ENCODE results near the gene DNAJA3.

The DNAJA3 gene

GRCh38 chr16:4425378-4426020 is at the start of gene DNAJA3:
TSS of gene DNAJA3 (plus strand) at chr16:4425868. CDS start at chr16:4425882, 14 bp downstream.
- peak within 1 kb of the TSS; percentile 75 for H3K4me3 ChIP-seq (ENCODE audit: low read depth, low read length)
- DNase-seq (ENCODE audit: low read depth), result peak; percentile 93
- no peak for TF ChIP-seq CTCF (IDR thresholded peaks at IDR 0.05; ENCODE audit: low read depth, low read length, missing control alignments)

- no peak for TF ChIP-seq CTCF (IDR thresholded peaks at IDR 0.05; ENCODE audit: low read depth, low read length, missing control alignments)
- no peak overlapping the region for H3K4me3 ChIP-seq (ENCODE audit: low read depth, low read length)
- no peak for DNase-seq (ENCODE audit: low read depth)
Measured at GRCh38 chr16:4376126-4376892, 49.4 kb upstream of the DNAJA3 start.

GRCh38 chr16:4376893-4377572 is 48.6 kb upstream of the DNAJA3 start:
- DNase-seq (ENCODE audit: low read depth), result no peak
- no peak overlapping the region for H3K4me3 ChIP-seq (ENCODE audit: low read depth, low read length)
- TF ChIP-seq CTCF (IDR thresholded peaks at IDR 0.05; ENCODE audit: low read depth, low read length, missing control alignments), result no peak

- H3K4me3 ChIP-seq (ENCODE audit: low read depth, low read length), result no peak overlapping the region
- DNase-seq (ENCODE audit: low read depth), result no peak
- no peak for TF ChIP-seq CTCF (IDR thresholded peaks at IDR 0.05; ENCODE audit: low read depth, low read length, missing control alignments)
Measured at GRCh38 chr16:4377573-4378154, 48.0 kb upstream of the DNAJA3 start.

- no peak overlapping the region for H3K4me3 ChIP-seq (ENCODE audit: low read depth, low read length)
- no peak for TF ChIP-seq CTCF (IDR thresholded peaks at IDR 0.05; ENCODE audit: low read depth, low read length, missing control alignments)
- no peak for DNase-seq (ENCODE audit: low read depth)
Measured at GRCh38 chr16:4378161-4378666, 47.5 kb upstream of the DNAJA3 start.

- TF ChIP-seq CTCF (IDR thresholded peaks at IDR 0.05; ENCODE audit: low read depth, low read length, missing control alignments), result no peak
- H3K4me3 ChIP-seq (ENCODE audit: low read depth, low read length), result no peak overlapping the region
- no peak for DNase-seq (ENCODE audit: low read depth)
Measured at GRCh38 chr16:4378999-4379690, 46.5 kb upstream of the DNAJA3 start.

All from GM12864 (cell line).